ENCODE results near the gene PPM1H. TPM values are rescaled to one million over a fixed set of nuclear protein-coding genes. Genes with fewer than 3 reads are reported as not detected.

Gene PPM1H
- total RNA-seq, 5 donors from 2014 or later (not counting 1 experiment from before 2014, with no cell fraction given) = 0.18 to 0.82 (median 0.42) TPM

- no peak overlapping the region for H3K27ac ChIP-seq (ENCODE audit: low read length)
- ChIA-PET CTCF (no interaction called here), POLR2A (interaction anchor here in 1 of 2 donors (0.6 kb wide), 1 partner anchor 478 kb away, joined by 3 read pairs; no protein-coding TSS in a partner anchor)
- Mint-ChIP-seq H3K27ac (no peak overlapping the region), H3K36me3 (no peaks in the 10 kb centered on the region), H3K27me3 (no peaks in the 10 kb centered on the region), H3K9me3 (no peaks in the 10 kb centered on the region), H3K4me3 (no peak overlapping the region), H3K4me1 (no peaks in the 10 kb centered on the region)
- no peaks in the 10 kb centered on the region for H3K27me3 ChIP-seq (replicated peaks in 1 of 2; ENCODE audit: control insufficient read depth in 2 of 2, extremely low read depth in 1 of 2, insufficient read depth in 2 of 2, low read length in 1 of 2)
- no CpG with 5 or more reads among the region's 3 CpGs for WGBS (ENCODE audit: insufficient coverage)
- DNase-seq (no peak), ATAC-seq (replicated peaks in 1 of 4) (no peak)
- H3K4me3 ChIP-seq (ENCODE audit: control insufficient read depth in 1 of 2, extremely low read depth in 1 of 2, low read length in 1 of 2) = no peak overlapping the region
- H3K9me3 ChIP-seq = no peaks in the 10 kb centered on the region
- H3K36me3 ChIP-seq (ENCODE audit: control insufficient read depth in 2 of 2, extremely low read depth in 1 of 2, insufficient read depth in 1 of 2, low read length in 1 of 2) = no peaks in the 10 kb centered on the region
- no peaks in the 10 kb centered on the region for H3K4me1 ChIP-seq (ENCODE audit: control insufficient read depth in 1 of 2, extremely low read depth in 1 of 2, insufficient read depth in 2 of 2, low read length in 2 of 2)
Observed at GRCh38 chr12:62647586-62647985, 287.4 kb downstream of the PPM1H start.

DNA sequence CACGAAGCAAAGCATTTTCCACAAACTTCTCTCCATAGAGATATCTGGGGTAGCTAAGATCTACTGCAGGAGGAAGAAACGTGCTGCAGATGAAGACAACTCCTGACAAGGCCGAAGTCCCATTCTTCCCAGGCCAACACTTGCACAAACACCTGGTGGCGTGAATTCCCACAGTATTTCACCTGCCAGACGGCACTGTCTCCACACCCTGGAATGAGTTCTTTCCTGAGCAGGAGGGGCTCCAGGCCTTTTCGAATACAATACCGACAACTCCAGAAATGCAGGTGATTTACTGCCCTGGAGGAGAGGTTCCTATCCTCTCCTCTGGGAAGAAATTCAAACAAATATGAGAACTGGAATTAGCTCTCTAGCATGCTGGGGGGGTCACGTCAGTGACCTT lies 288.4 kb downstream of the PPM1H start:
- H3K4me3 ChIP-seq (ENCODE audit: control insufficient read depth in 1 of 2, extremely low read depth in 1 of 2, low read length in 1 of 2) = no peak overlapping the region
- CTCF ChIA-PET = no interaction called here
- WGBS (ENCODE audit: insufficient coverage) = 96% methylated on average over 4 of the region's 8 CpGs

GRCh38 chr12:62643486-62643885 lies 291.5 kb downstream of the PPM1H start:
- Histone ChIP-seq H3K4me1 (ENCODE audit: control insufficient read depth in 1 of 2, extremely low read depth in 1 of 2, insufficient read depth in 2 of 2, low read length in 2 of 2) (peaks cover 0 to 12% of the 10 kb centered on the region in 2 experiments), H3K9me3 (no peaks in the 10 kb centered on the region), H3K4me3 (ENCODE audit: control insufficient read depth in 1 of 2, extremely low read depth in 1 of 2, low read length in 1 of 2) (no peak overlapping the region), H3K36me3 (ENCODE audit: control insufficient read depth in 2 of 2, extremely low read depth in 1 of 2, insufficient read depth in 1 of 2, low read length in 1 of 2) (no peaks in the 10 kb centered on the region), H3K27me3 (replicated peaks in 1 of 2; ENCODE audit: control insufficient read depth in 2 of 2, extremely low read depth in 1 of 2, insufficient read depth in 2 of 2, low read length in 1 of 2) (no peaks in the 10 kb centered on the region), H3K27ac (ENCODE audit: low read length) (no peak overlapping the region)
- H3K4me3 Mint-ChIP-seq = no peak overlapping the region
- no peak for DNase-seq
- CTCF ChIA-PET = interaction anchor here in 1 of 2 donors (0.7 kb wide), 1 partner anchor 9 kb away, joined by 5 read pairs; no protein-coding TSS in a partner anchor
- no peak overlapping the region for H3K27ac Mint-ChIP-seq
- H3K36me3 Mint-ChIP-seq = no peaks in the 10 kb centered on the region
- WGBS (ENCODE audit: insufficient coverage) = no CpG with 5 or more reads among the region's 2 CpGs
- no peaks in the 10 kb centered on the region for H3K27me3 Mint-ChIP-seq
- POLR2A ChIA-PET = interaction anchor here in 1 of 2 donors (1.0 kb wide), 1 partner anchor 39 kb away, joined by 3 read pairs; no protein-coding TSS in a partner anchor
- no peaks in the 10 kb centered on the region for H3K9me3 Mint-ChIP-seq
- peaks cover 12 to 13% (median 12%) of the 10 kb centered on the region in 3 donors for H3K4me1 Mint-ChIP-seq
- no peak for ATAC-seq (replicated peaks in 1 of 4)

More for the DNA sequence above, 288.4 kb downstream of the PPM1H start:
- Histone ChIP-seq H3K9me3 (no peaks in the 10 kb centered on the region), H3K27ac (ENCODE audit: low read length) (no peak overlapping the region), H3K4me1 (ENCODE audit: control insufficient read depth in 1 of 2, extremely low read depth in 1 of 2, insufficient read depth in 2 of 2, low read length in 2 of 2) (peaks cover 0 to 2% of the 10 kb centered on the region in 2 experiments), H3K27me3 (replicated peaks in 1 of 2; ENCODE audit: control insufficient read depth in 2 of 2, extremely low read depth in 1 of 2, insufficient read depth in 2 of 2, low read length in 1 of 2) (no peaks in the 10 kb centered on the region), H3K36me3 (ENCODE audit: control insufficient read depth in 2 of 2, extremely low read depth in 1 of 2, insufficient read depth in 1 of 2, low read length in 1 of 2) (no peaks in the 10 kb centered on the region)
- H3K36me3 Mint-ChIP-seq = no peaks in the 10 kb centered on the region
- H3K4me1 Mint-ChIP-seq = peaks cover 2 to 4% (median 3%) of the 10 kb centered on the region in 3 donors
- no peak overlapping the region for H3K4me3 Mint-ChIP-seq
- no peak overlapping the region for H3K27ac Mint-ChIP-seq
- DNase-seq (no peak), ATAC-seq (replicated peaks in 1 of 4) (no peak)
- POLR2A ChIA-PET = no interaction called here
- no peaks in the 10 kb centered on the region for H3K9me3 Mint-ChIP-seq
- H3K27me3 Mint-ChIP-seq = no peaks in the 10 kb centered on the region

DNA sequence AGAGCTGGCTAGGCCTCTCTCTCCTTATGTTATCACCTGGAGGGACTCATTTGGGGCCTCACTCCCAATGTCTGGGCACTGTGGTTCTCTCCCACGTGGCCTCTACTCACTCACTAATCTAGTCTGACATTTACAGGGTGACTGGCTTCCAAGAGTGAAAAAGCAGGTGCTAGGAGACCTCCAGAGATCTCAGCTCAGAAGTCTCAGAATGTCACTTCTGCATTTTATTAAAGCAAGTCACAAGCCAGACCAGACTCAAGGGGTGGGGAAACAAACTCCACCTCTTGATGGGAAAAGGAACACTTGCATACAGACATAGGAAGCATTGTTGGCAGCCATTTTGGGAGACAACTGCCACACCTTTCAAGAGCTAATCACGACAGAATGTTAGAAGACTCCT lies 292.5 kb downstream of the PPM1H start:
- WGBS (ENCODE audit: insufficient coverage) = 40% methylated on average over 1 of the region's 2 CpGs
- Histone ChIP-seq H3K27me3 (replicated peaks in 1 of 2; ENCODE audit: control insufficient read depth in 2 of 2, extremely low read depth in 1 of 2, insufficient read depth in 2 of 2, low read length in 1 of 2) (no peaks in the 10 kb centered on the region), H3K36me3 (ENCODE audit: control insufficient read depth in 2 of 2, extremely low read depth in 1 of 2, insufficient read depth in 1 of 2, low read length in 1 of 2) (no peaks in the 10 kb centered on the region), H3K9me3 (no peaks in the 10 kb centered on the region), H3K4me1 (ENCODE audit: control insufficient read depth in 1 of 2, extremely low read depth in 1 of 2, insufficient read depth in 2 of 2, low read length in 2 of 2) (peaks cover 0 to 12% of the 10 kb centered on the region in 2 experiments), H3K27ac (ENCODE audit: low read length) (no peak overlapping the region), H3K4me3 (ENCODE audit: control insufficient read depth in 1 of 2, extremely low read depth in 1 of 2, low read length in 1 of 2) (no peak overlapping the region)
- Mint-ChIP-seq H3K27ac (no peak overlapping the region), H3K27me3 (no peaks in the 10 kb centered on the region), H3K9me3 (no peaks in the 10 kb centered on the region), H3K36me3 (no peaks in the 10 kb centered on the region), H3K4me1 (peaks cover 12 to 13% (median 12%) of the 10 kb centered on the region in 3 donors), H3K4me3 (no peak overlapping the region)
- ChIA-PET CTCF (interaction anchor here in 1 of 2 donors (0.7 kb wide), 1 partner anchor 160 kb away, joined by 4 read pairs; no protein-coding TSS in a partner anchor), POLR2A (interaction anchor here in 1 of 2 donors (1.0 kb wide), 1 partner anchor 38 kb away, joined by 3 read pairs; no protein-coding TSS in a partner anchor)
- no peak for DNase-seq
- no peak for ATAC-seq (replicated peaks in 1 of 4)

- ATAC-seq (replicated peaks in 1 of 4) = peak; percentile 83 to 95 (median 87)
- CTCF ChIA-PET = interaction anchor here (0.5 to 1.2 kb wide), 4 partner anchors 33 to 1505 kb away, joined by 3 read pairs; no protein-coding TSS in a partner anchor
- peak in 3 of 35 experiments; percentile 5 to 47 (median 6) for DNase-seq
Observed at GRCh38 chr12:62640910-62641448, 294.0 kb downstream of the PPM1H start.

DNA sequence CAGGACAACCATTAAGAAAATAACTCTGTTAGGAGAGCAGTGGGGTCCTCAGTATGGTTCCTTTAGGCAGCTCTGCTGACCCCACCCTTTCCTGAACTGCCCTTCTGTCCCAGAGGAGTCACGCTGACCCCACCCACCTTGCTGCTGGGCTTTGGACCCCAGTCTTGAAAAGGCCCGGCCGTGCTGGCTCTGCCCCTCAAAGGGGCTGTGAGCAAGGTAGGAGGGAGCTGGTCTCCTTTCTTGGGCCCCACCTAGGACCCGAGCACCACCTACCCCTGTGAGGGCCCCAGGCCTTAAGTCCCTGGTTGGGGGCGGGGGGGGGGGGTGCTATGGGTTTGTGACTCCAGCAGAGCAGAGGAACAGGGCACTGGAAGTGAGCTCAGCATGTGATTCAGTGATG lies 297.3 kb downstream of the PPM1H start:
- H3K4me1 ChIP-seq (ENCODE audit: control insufficient read depth in 1 of 2, extremely low read depth in 1 of 2, insufficient read depth in 2 of 2, low read length in 2 of 2) = peaks cover 0 to 13% of the 10 kb centered on the region in 2 experiments
- H3K27ac ChIP-seq (ENCODE audit: low read length) = no peak overlapping the region
- DNase-seq (no peak), ATAC-seq (replicated peaks in 1 of 4) (no peak)
- H3K4me3 Mint-ChIP-seq = no peak overlapping the region
- H3K27me3 ChIP-seq (replicated peaks in 1 of 2; ENCODE audit: control insufficient read depth in 2 of 2, extremely low read depth in 1 of 2, insufficient read depth in 2 of 2, low read length in 1 of 2) = peaks cover 0 to 23% of the 10 kb centered on the region in 2 experiments
- H3K4me3 ChIP-seq (ENCODE audit: control insufficient read depth in 1 of 2, extremely low read depth in 1 of 2, low read length in 1 of 2) = no peak overlapping the region
- WGBS (ENCODE audit: insufficient coverage) = 100% methylated on average over 1 of the region's 5 CpGs
- no peaks in the 10 kb centered on the region for H3K36me3 Mint-ChIP-seq
- ChIA-PET POLR2A (interaction anchor here in 1 of 2 donors (0.6 kb wide), 1 partner anchor 75 kb away, joined by 5 read pairs; no protein-coding TSS in a partner anchor), CTCF (interaction anchor here in 1 of 2 donors (0.6 to 0.7 kb wide), 2 partner anchors 35 to 201 kb away, joined by 3 read pairs; no protein-coding TSS in a partner anchor)
- H3K27ac Mint-ChIP-seq = no peak overlapping the region
- no peaks in the 10 kb centered on the region for H3K9me3 Mint-ChIP-seq
- H3K36me3 ChIP-seq (ENCODE audit: control insufficient read depth in 2 of 2, extremely low read depth in 1 of 2, insufficient read depth in 1 of 2, low read length in 1 of 2) = no peaks in the 10 kb centered on the region
- H3K27me3 Mint-ChIP-seq = peaks cover 19 to 35% of the 10 kb centered on the region in 2 donors
- H3K9me3 ChIP-seq = no peaks in the 10 kb centered on the region
- H3K4me1 Mint-ChIP-seq = peaks cover 12 to 18% (median 17%) of the 10 kb centered on the region in 3 donors

More at GRCh38 chr12:62640910-62641448, 294.0 kb downstream of the PPM1H start:
- H3K36me3 ChIP-seq (ENCODE audit: control insufficient read depth in 2 of 2, extremely low read depth in 1 of 2, insufficient read depth in 1 of 2, low read length in 1 of 2) = no peaks in the 10 kb centered on the region
- POLR2A ChIA-PET = interaction anchor here in 1 of 2 donors (0.7 to 1.4 kb wide), 2 partner anchors 33 to 38 kb away, joined by 4 to 6 read pairs; no protein-coding TSS in a partner anchor
- peaks cover 12 to 13% (median 12%) of the 10 kb centered on the region in 3 donors for H3K4me1 Mint-ChIP-seq
- WGBS (ENCODE audit: insufficient coverage) = 17% methylated on average over 1 of the region's 4 CpGs
- no peak overlapping the region for H3K4me3 ChIP-seq (ENCODE audit: control insufficient read depth in 1 of 2, extremely low read depth in 1 of 2, low read length in 1 of 2)
- H3K27me3 ChIP-seq (replicated peaks in 1 of 2; ENCODE audit: control insufficient read depth in 2 of 2, extremely low read depth in 1 of 2, insufficient read depth in 2 of 2, low read length in 1 of 2) = peaks cover 0 to 11% of the 10 kb centered on the region in 2 experiments
- no peaks in the 10 kb centered on the region for H3K9me3 ChIP-seq
- peak overlapping the region; percentile 3 to 32 (median 26) for H3K4me3 Mint-ChIP-seq
- peaks cover 0 to 8% of the 10 kb centered on the region in 2 donors for H3K27me3 Mint-ChIP-seq
- peaks cover 0 to 12% of the 10 kb centered on the region in 2 experiments for H3K4me1 ChIP-seq (ENCODE audit: control insufficient read depth in 1 of 2, extremely low read depth in 1 of 2, insufficient read depth in 2 of 2, low read length in 2 of 2)
- H3K27ac Mint-ChIP-seq = peak overlapping the region; percentile 55 to 88
- H3K36me3 Mint-ChIP-seq = no peaks in the 10 kb centered on the region
- no peak overlapping the region for H3K27ac ChIP-seq (ENCODE audit: low read length)
- H3K9me3 Mint-ChIP-seq = no peaks in the 10 kb centered on the region
